Transverse colon (tissue), 3 donors: Measurements from ENCODE around the gene HNRNPM.

ENCODE experiments used
- POLR2A ChIP-seq: fragments of 450-650 bp; IDR thresholded peaks from one replicate; pipeline ENCODE4 v1.6.1; 2016; ENCODE audit warnings: antibody characterized with exemption, mild to moderate bottlenecking, moderate library complexity
- TF ChIP-seq, protein P1 (sequence below), 5 experiments: fragments of 200-600 bp in 3 of 5; fragments of 450-650 bp in 2 of 5; sonication (generic) in 3 of 5; IDR thresholded peaks; 1 replicate in 2 of 5; 2 replicates in 3 of 5; pipeline ENCODE4 v1.5.1; 2016 to 2017; ENCODE audit warnings: antibody characterized with exemption in 5 of 5, inconsistent platforms in 3 of 5, mild to moderate bottlenecking in 2 of 5, moderate library complexity in 1 of 5

DNA sequence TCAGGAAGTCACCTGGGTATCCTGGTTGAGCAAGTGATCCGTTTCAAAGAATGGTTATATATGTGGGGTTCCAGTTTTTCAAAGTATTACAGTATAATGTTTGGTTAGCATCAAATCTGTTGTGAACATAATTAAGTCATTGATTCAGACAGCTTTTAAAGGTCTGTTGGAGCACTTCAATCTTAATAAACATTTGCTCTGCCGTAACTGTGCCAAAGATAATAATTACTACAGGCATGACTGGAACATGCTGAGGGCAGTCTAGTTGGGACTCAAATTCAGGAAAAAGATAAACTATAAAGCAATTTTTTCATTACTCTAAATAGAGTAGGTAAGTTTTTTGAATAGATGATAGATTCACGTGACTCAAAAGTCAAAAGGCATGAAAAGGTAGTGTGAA, 23.3 kb downstream of the HNRNPM start:
- TF ChIP-seq, protein P1, sequence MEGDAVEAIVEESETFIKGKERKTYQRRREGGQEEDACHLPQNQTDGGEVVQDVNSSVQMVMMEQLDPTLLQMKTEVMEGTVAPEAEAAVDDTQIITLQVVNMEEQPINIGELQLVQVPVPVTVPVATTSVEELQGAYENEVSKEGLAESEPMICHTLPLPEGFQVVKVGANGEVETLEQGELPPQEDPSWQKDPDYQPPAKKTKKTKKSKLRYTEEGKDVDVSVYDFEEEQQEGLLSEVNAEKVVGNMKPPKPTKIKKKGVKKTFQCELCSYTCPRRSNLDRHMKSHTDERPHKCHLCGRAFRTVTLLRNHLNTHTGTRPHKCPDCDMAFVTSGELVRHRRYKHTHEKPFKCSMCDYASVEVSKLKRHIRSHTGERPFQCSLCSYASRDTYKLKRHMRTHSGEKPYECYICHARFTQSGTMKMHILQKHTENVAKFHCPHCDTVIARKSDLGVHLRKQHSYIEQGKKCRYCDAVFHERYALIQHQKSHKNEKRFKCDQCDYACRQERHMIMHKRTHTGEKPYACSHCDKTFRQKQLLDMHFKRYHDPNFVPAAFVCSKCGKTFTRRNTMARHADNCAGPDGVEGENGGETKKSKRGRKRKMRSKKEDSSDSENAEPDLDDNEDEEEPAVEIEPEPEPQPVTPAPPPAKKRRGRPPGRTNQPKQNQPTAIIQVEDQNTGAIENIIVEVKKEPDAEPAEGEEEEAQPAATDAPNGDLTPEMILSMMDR (IDR thresholded peaks at IDR 0.05) = no peak
- TF ChIP-seq POLR2A = no peak
